Right lobe of liver (tissue), 6 donors: ENCODE measurements around the gene BCAM. TPM values are rescaled to one million over a fixed set of nuclear protein-coding genes. Genes with fewer than 3 reads are reported as not detected.

Source experiments
- ATAC-seq, 4 donors: fragments of 200-7000 bp; cut with Tn5 transposase; one replicate each; pipeline ENCODE4 v1.9.1; 2020; ENCODE audit warnings: mild to moderate bottlenecking in 4 of 4, moderate library complexity in 4 of 4
- DNase-seq, 3 donors: peaks; one replicate each; pipeline ENCODE4 v3.0.0-alpha.2; 2020
- H3K27ac ChIP-seq, 3 donors: fragments of 200-600 bp; one replicate each; pipeline ENCODE4 v1.8.0; 2022
- H3K27me3 ChIP-seq, 2 donors: fragments of 200-600 bp; one replicate each; pipeline ENCODE4 v1.8.0; 2022
- H3K36me3 ChIP-seq, 4 donors: fragments of 200-600 bp; sonication (generic) in 1 of 4; one replicate each; pipeline versions ENCODE4 v1.5.1 to v1.8.0; 2017 to 2022; ENCODE audit warnings: control low read depth in 1 of 4
- H3K4me1 ChIP-seq, 4 donors: fragments of 200-600 bp; sonication (generic) in 1 of 4; one replicate each; pipeline versions ENCODE4 v1.5.1 to v1.8.0; 2017 to 2022; ENCODE audit warnings: control low read depth in 1 of 4
- H3K4me3 ChIP-seq, 3 donors: fragments of 200-600 bp; one replicate each; pipeline ENCODE4 v1.8.0; 2022
- H3K9me3 ChIP-seq, 4 donors: fragments of 200-600 bp; sonication (generic) in 1 of 4; one replicate each; pipeline versions ENCODE4 v1.5.1 to v1.8.0; 2017 to 2022; ENCODE audit warnings: control low read depth in 1 of 4
- CTCF ChIP-seq, 4 donors: fragments of 200-600 bp in 3 of 4; fragments of 450-650 bp in 1 of 4; IDR thresholded peaks; one replicate each; pipeline versions ENCODE4 v1.5.1 to v1.8.0; 2016 to 2022; ENCODE audit warnings: antibody characterized with exemption in 4 of 4, mild to moderate bottlenecking in 2 of 4
- POLR2A ChIP-seq: fragments of 450-650 bp; IDR thresholded peaks from one replicate; pipeline ENCODE4 v1.6.1; 2017; ENCODE audit warnings: antibody characterized with exemption, mild to moderate bottlenecking
- WGBS: methylation state at CpG from one replicate; pipeline ENCODE4 v1.1.6; 2018; ENCODE audit warnings: low coverage, low lambda C conversion rate; ENCODE audit not compliant: insufficient coverage; ENCODE audit errors: missing lambda C conversion rate; 5-methylcytosine and 5-hydroxymethylcytosine counted together
- intact Hi-C, 2 donors: fragments of 100-400 bp; cut with DNase I; formaldehyde crosslinking; loops; one replicate each; pipeline versions ENCODE4 v1.11.2 to v1.14.1; 2022
- total RNA-seq, 6 experiments: library from RNA; depleted of rRNA in 2 of 6; stranded (reverse); fragments of >200 nt in 2 of 6; fragmentation: NEBNext Ultra II Directional in 3 of 6; extraction: Animal tissue kit (Norgen Biotek cat#: 25700) in 3 of 6; gene quantifications; one replicate each; pipeline versions ENCODE4 v1.1.0 to v1.2.4, GENCODE V29; 2016 to 2023
- donor health status: DM: no; HTN: yes; CAD: no.
- donor health status: DM: no; HTN: no; CAD: no.
- donor health status: DM: no; HTN: no; CAD: no.
- donor health status: DM: no; HTN: yes; CAD: no.
- donor health status: DM: no; HTN: yes; CAD: no.

BCAM gene
- total RNA-seq, 6 experiments from 2014 or later: 26.5 to 48.3 (median 32.7) TPM

GRCh38 chr19:44785993-44786392 is 22.9 kb upstream of the BCAM start:
- Histone ChIP-seq H3K9me3 (no peaks in the 10 kb centered on the region), H3K27me3 (no peaks in the 10 kb centered on the region), H3K27ac (no peak overlapping the region), H3K36me3 (peaks cover 0 to 23% (median 3%) of the 10 kb centered on the region in 4 donors), H3K4me3 (no peak overlapping the region), H3K4me1 (peaks cover 0 to 6% (median 0%) of the 10 kb centered on the region in 4 donors)
- DNase-seq: no peak
- ATAC-seq: no peak
- intact Hi-C loops: loop anchor here in 1 of 2 donors (10.0 kb wide), 1 partner anchor 59 kb away; the partner anchor contains the start of gene NECTIN2
- 93% methylated on average over 15 of the region's 15 CpGs for WGBS
- TF ChIP-seq CTCF (IDR thresholded peaks at IDR 0.05) (no peak), POLR2A (no peak)

DNA sequence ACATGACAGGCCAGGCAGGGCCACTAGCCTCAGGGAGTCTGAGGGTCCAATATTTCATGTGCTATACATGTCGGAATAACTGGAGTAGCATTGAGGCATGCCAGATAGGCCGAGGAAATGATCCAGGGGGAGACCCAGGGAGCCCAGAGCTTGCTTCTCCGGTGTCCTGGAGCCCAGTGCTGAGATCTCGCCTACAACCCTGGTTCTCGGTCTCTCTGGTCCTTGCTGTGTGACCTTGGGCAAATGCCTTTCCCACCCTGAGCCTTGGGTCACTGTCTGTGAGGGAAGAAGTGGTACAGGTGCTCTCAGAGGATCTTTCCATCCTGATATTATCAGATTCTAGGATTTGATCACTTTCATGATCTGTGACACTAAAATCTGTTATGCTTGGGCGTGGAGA is 19.9 kb upstream of the BCAM start:
- Histone ChIP-seq H3K4me3 (no peak overlapping the region), H3K27ac (no peak overlapping the region), H3K4me1 (peaks cover 0 to 6% (median 0%) of the 10 kb centered on the region in 4 donors), H3K9me3 (no peaks in the 10 kb centered on the region), H3K27me3 (no peaks in the 10 kb centered on the region), H3K36me3 (peaks cover 0 to 28% (median 3%) of the 10 kb centered on the region in 4 donors)
- WGBS: 100% methylated on average over 1 of the region's 6 CpGs
- TF ChIP-seq POLR2A (no peak), CTCF (IDR thresholded peaks at IDR 0.05) (no peak)
- DNase-seq (no peak), ATAC-seq (no peak)
- intact Hi-C loops: loop anchor here in 1 of 2 donors (10.0 kb wide), 1 partner anchor 56 kb away; the partner anchor contains the start of gene NECTIN2

DNA sequence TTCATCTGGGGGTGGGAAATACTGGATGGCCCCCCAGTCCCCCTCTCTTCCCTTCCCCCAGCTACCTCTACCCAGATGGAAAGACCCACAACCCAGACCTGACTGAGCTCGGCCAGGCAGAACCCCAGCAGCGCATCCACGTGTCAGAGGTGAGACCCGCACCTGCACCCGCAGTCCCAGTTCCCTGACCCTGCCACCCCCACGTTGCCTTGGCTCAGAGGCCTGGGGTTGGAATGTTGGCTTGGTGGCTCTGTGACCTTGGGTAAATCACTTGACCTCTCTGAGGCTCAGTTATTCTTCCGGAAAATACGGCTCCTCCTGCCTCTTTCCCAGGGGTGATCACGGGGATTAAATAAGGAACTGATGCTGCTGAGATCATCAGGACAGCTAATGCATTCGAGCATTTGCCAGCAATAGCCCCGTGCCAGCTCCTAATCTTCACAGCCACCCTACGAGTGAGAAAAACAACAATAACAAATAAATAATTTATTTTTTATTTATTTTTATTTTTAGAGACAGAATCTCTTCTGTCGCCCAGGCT is 18.9 kb upstream of the BCAM start:
- Histone ChIP-seq H3K4me3 (no peak overlapping the region), H3K9me3 (no peaks in the 10 kb centered on the region), H3K36me3 (peaks cover 0 to 28% (median 3%) of the 10 kb centered on the region in 4 donors), H3K27me3 (no peaks in the 10 kb centered on the region), H3K4me1 (no peaks in the 10 kb centered on the region), H3K27ac (no peak overlapping the region)
- TF ChIP-seq CTCF (IDR thresholded peaks at IDR 0.05) (no peak), POLR2A (no peak)
- ATAC-seq (peak in 3 of 4 donors; percentile 35 to 62 (median 37)), DNase-seq (no peak)
- WGBS: 77% methylated on average over 11 of the region's 13 CpGs
- intact Hi-C loops: loop anchor here (10.0 kb wide), 1 partner anchor 55 kb away; the partner anchor contains the start of gene NECTIN2 (in 2 of the 2)

DNA sequence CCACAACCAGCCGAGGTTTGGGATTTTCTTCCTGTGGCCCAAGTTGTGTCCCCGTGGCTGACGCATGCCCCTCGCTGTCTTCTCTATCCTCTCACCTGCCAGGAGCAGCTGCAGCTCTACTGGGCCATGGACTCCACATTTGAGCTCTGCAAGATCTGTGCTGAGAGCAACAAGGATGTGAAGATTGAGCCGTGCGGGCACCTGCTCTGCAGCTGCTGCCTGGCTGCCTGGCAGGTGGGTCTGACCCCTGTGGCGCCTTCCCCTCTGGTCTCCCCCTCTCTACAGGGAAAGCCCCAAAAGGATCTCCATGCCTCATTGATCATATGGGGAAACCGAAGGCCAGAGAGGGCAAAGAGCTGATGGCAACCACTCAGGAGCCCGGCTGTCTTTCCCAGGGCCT is 16.6 kb upstream of the BCAM start:
- ATAC-seq (no peak), DNase-seq (no peak)
- peaks cover 0 to 14% (median 3%) of the 10 kb centered on the region in 4 donors for H3K36me3 ChIP-seq
- no peaks in the 10 kb centered on the region for H3K9me3 ChIP-seq
- intact Hi-C loops: loop anchor here in 1 of 2 donors (10.0 kb wide), 1 partner anchor 53 kb away; the partner anchor contains the start of gene NECTIN2
- no peak overlapping the region for H3K27ac ChIP-seq
- peaks cover 0 to 15% (median 9%) of the 10 kb centered on the region in 4 donors for H3K4me1 ChIP-seq
- no peak overlapping the region for H3K4me3 ChIP-seq
- 86% methylated on average over 8 of the region's 9 CpGs for WGBS
- H3K27me3 ChIP-seq: no peaks in the 10 kb centered on the region
- TF ChIP-seq POLR2A: no peak
- no peak for TF ChIP-seq CTCF (IDR thresholded peaks at IDR 0.05)
